ENCODE data around the gene EXOC6B.
"Not testable (repeated sequence)": the region's sequence is repeated elsewhere in the genome, so short reads cannot be mapped to it uniquely, and the experiment has no call there.

EXOC6B gene

GRCh38 chr2:72425996-72426395, 399.8 kb downstream of the EXOC6B start:
- Histone ChIP-seq H3K18ac (ENCODE audit: low read length) (no peak overlapping the region), H3K79me2 (ENCODE audit: control insufficient read depth, insufficient read depth, low read length, poor library complexity) (no peaks in the 10 kb centered on the region), H3K23ac (ENCODE audit: low read length) (no peak overlapping the region), H4K91ac (ENCODE audit: low read depth, low read length) (no peak overlapping the region), H3K4me3 (ENCODE audit: low read depth, low read length) (no peak overlapping the region), H2BK5ac (ENCODE audit: low read depth, low read length, poor library complexity) (no peak overlapping the region), H3K4me2 (ENCODE audit: low read length) (no peak overlapping the region), H3K27me3 (ENCODE audit: insufficient read depth, low read length) (no peaks in the 10 kb centered on the region), H4K8ac (ENCODE audit: low read depth, low read length) (no peak overlapping the region), H3K27ac (ENCODE audit: low read depth, low read length) (no peak overlapping the region), H2AK5ac (ENCODE audit: low read length) (no peak overlapping the region), H2BK120ac (ENCODE audit: insufficient read depth, low read length, poor library complexity) (no peak overlapping the region), H3K9ac (ENCODE audit: low read length) (no peak overlapping the region), H3K79me1 (ENCODE audit: low read length) (no peaks in the 10 kb centered on the region), H2BK12ac (ENCODE audit: low read length) (no peak overlapping the region), H2AFZ (ENCODE audit: insufficient read depth, low read length, poor library complexity) (no peak overlapping the region), H3K36me3 (ENCODE audit: control insufficient read depth in 1 of 2, insufficient read depth in 2 of 2, low read length in 2 of 2) (no peaks in the 10 kb centered on the region), H3K9me3 (ENCODE audit: insufficient read depth, low read depth, low read length) (no peaks in the 10 kb centered on the region), H3K4me1 (ENCODE audit: control insufficient read depth in 1 of 2, insufficient read depth in 2 of 2, low read length in 2 of 2) (no peaks in the 10 kb centered on the region), H3K14ac (ENCODE audit: low read length) (no peak overlapping the region), H3K4ac (ENCODE audit: low read depth, low read length) (no peak overlapping the region), H4K12ac (ENCODE audit: low read depth, low read length) (no peak overlapping the region)
- no peak for DNase-seq

- Histone ChIP-seq H3K14ac (ENCODE audit: low read length) (no peak overlapping the region), H3K23ac (ENCODE audit: low read length) (no peak overlapping the region), H4K12ac (ENCODE audit: low read depth, low read length) (no peak overlapping the region), H2BK120ac (ENCODE audit: insufficient read depth, low read length, poor library complexity) (no peak overlapping the region), H3K9ac (ENCODE audit: low read length) (no peak overlapping the region), H3K18ac (ENCODE audit: low read length) (no peak overlapping the region), H4K8ac (ENCODE audit: low read depth, low read length) (no peak overlapping the region), H3K4me2 (ENCODE audit: low read length) (no peak overlapping the region), H3K79me2 (ENCODE audit: control insufficient read depth, insufficient read depth, low read length, poor library complexity) (no peaks in the 10 kb centered on the region), H3K79me1 (ENCODE audit: low read length) (no peaks in the 10 kb centered on the region), H3K4me3 (ENCODE audit: low read depth, low read length) (no peak overlapping the region), H2AFZ (ENCODE audit: insufficient read depth, low read length, poor library complexity) (no peak overlapping the region), H2BK5ac (ENCODE audit: low read depth, low read length, poor library complexity) (no peak overlapping the region), H2BK12ac (ENCODE audit: low read length) (no peak overlapping the region), H3K9me3 (ENCODE audit: insufficient read depth, low read depth, low read length) (no peaks in the 10 kb centered on the region), H3K4ac (ENCODE audit: low read depth, low read length) (no peak overlapping the region), H3K27ac (ENCODE audit: low read depth, low read length) (no peak overlapping the region), H3K36me3 (ENCODE audit: control insufficient read depth in 1 of 2, insufficient read depth in 2 of 2, low read length in 2 of 2) (no peaks in the 10 kb centered on the region), H3K27me3 (ENCODE audit: insufficient read depth, low read length) (no peaks in the 10 kb centered on the region), H2AK5ac (ENCODE audit: low read length) (no peak overlapping the region), H4K91ac (ENCODE audit: low read depth, low read length) (no peak overlapping the region), H3K4me1 (ENCODE audit: control insufficient read depth in 1 of 2, insufficient read depth in 2 of 2, low read length in 2 of 2) (no peaks in the 10 kb centered on the region)
- WGBS (ENCODE audit: extremely low coverage, insufficient coverage, insufficient read length): no CpG with 5 or more reads among the region's 2 CpGs
- DNase-seq: no peak
Observed at GRCh38 chr2:72423756-72424155, 402.1 kb downstream of the EXOC6B start.

- H3K14ac ChIP-seq (ENCODE audit: low read length); H3K4ac ChIP-seq (ENCODE audit: low read depth, low read length); H2BK5ac ChIP-seq (ENCODE audit: low read depth, low read length, poor library complexity); H3K9ac ChIP-seq (ENCODE audit: low read length); DNase-seq; H2BK120ac ChIP-seq (ENCODE audit: insufficient read depth, low read length, poor library complexity); H3K36me3 ChIP-seq (ENCODE audit: control insufficient read depth in 1 of 2, insufficient read depth in 2 of 2, low read length in 2 of 2); H4K91ac ChIP-seq (ENCODE audit: low read depth, low read length); H4K8ac ChIP-seq (ENCODE audit: low read depth, low read length); H3K4me2 ChIP-seq (ENCODE audit: low read length); H3K79me2 ChIP-seq (ENCODE audit: control insufficient read depth, insufficient read depth, low read length, poor library complexity); H3K9me3 ChIP-seq (ENCODE audit: insufficient read depth, low read depth, low read length); H3K4me3 ChIP-seq (ENCODE audit: low read depth, low read length); H2BK12ac ChIP-seq (ENCODE audit: low read length); H3K79me1 ChIP-seq (ENCODE audit: low read length); H3K27me3 ChIP-seq (ENCODE audit: insufficient read depth, low read length); H2AFZ ChIP-seq (ENCODE audit: insufficient read depth, low read length, poor library complexity); H3K18ac ChIP-seq (ENCODE audit: low read length); H3K23ac ChIP-seq (ENCODE audit: low read length); H2AK5ac ChIP-seq (ENCODE audit: low read length); H4K12ac ChIP-seq (ENCODE audit: low read depth, low read length); H3K27ac ChIP-seq (ENCODE audit: low read depth, low read length); H3K4me1 ChIP-seq (ENCODE audit: control insufficient read depth in 1 of 2, insufficient read depth in 2 of 2, low read length in 2 of 2): not testable (repeated sequence)
- no CpG with 5 or more reads among the region's 31 CpGs for WGBS (ENCODE audit: extremely low coverage, insufficient coverage, insufficient read length)
Observed at GRCh38 chr2:72421771-72422379, 404.0 kb downstream of the EXOC6B start.

- no peak overlapping the region for H3K27ac ChIP-seq (ENCODE audit: low read depth, low read length)
- no peak overlapping the region for H3K18ac ChIP-seq (ENCODE audit: low read length)
- H3K4me2 ChIP-seq (ENCODE audit: low read length): no peak overlapping the region
- H2BK5ac ChIP-seq (ENCODE audit: low read depth, low read length, poor library complexity): no peak overlapping the region
- H3K79me1 ChIP-seq (ENCODE audit: low read length): no peaks in the 10 kb centered on the region
- no peak overlapping the region for H3K4me3 ChIP-seq (ENCODE audit: low read depth, low read length)
- H3K14ac ChIP-seq (ENCODE audit: low read length): no peak overlapping the region
- no peak overlapping the region for H4K8ac ChIP-seq (ENCODE audit: low read depth, low read length)
- H3K9me3 ChIP-seq (ENCODE audit: insufficient read depth, low read depth, low read length): no peaks in the 10 kb centered on the region
- H3K4ac ChIP-seq (ENCODE audit: low read depth, low read length): no peak overlapping the region
- no peaks in the 10 kb centered on the region for H3K27me3 ChIP-seq (ENCODE audit: insufficient read depth, low read length)
- no peak overlapping the region for H4K91ac ChIP-seq (ENCODE audit: low read depth, low read length)
- H3K4me1 ChIP-seq (ENCODE audit: control insufficient read depth in 1 of 2, insufficient read depth in 2 of 2, low read length in 2 of 2): no peaks in the 10 kb centered on the region
- H2BK12ac ChIP-seq (ENCODE audit: low read length): no peak overlapping the region
- H3K9ac ChIP-seq (ENCODE audit: low read length): no peak overlapping the region
- no peak overlapping the region for H2BK120ac ChIP-seq (ENCODE audit: insufficient read depth, low read length, poor library complexity)
- H3K36me3 ChIP-seq (ENCODE audit: control insufficient read depth in 1 of 2, insufficient read depth in 2 of 2, low read length in 2 of 2): no peaks in the 10 kb centered on the region
- no peak overlapping the region for H4K12ac ChIP-seq (ENCODE audit: low read depth, low read length)
- no peaks in the 10 kb centered on the region for H3K79me2 ChIP-seq (ENCODE audit: control insufficient read depth, insufficient read depth, low read length, poor library complexity)
- no CpG with 5 or more reads among the region's 5 CpGs for WGBS (ENCODE audit: extremely low coverage, insufficient coverage, insufficient read length)
- no peak for DNase-seq
- no peak overlapping the region for H3K23ac ChIP-seq (ENCODE audit: low read length)
- H2AFZ ChIP-seq (ENCODE audit: insufficient read depth, low read length, poor library complexity): no peak overlapping the region
- no peak overlapping the region for H2AK5ac ChIP-seq (ENCODE audit: low read length)
Observed at GRCh38 chr2:72415781-72416475, 409.9 kb downstream of the EXOC6B start.
